K562 (cell line): ENCODE results near the gene CLN5. TPM values are rescaled to one million over a fixed set of nuclear protein-coding genes. Genes with fewer than 3 reads are reported as not detected.
A peak's percentile ranks its signal among the peaks of the same experiment; 100 is the strongest.

Experiments used
- BCLAF1 ChIP-seq, 2 experiments: fragments of 450-650 bp in 1 of 2; IDR thresholded peaks; 2 replicates each; pipeline ENCODE4 v1.6.1; 2011 to 2017; ENCODE audit warnings: low read depth in 2 of 2, antibody characterized with exemption in 1 of 2, borderline replicate concordance in 1 of 2, low read length in 1 of 2, mild to moderate bottlenecking in 1 of 2, mixed read lengths in 1 of 2; ENCODE audit not compliant: control insufficient read depth in 1 of 2
- CBFA2T2 ChIP-seq: fragments of 450-650 bp; conservative IDR thresholded peaks from 2 replicates; pipeline ENCODE4 v1.6.1; 2017; ENCODE audit warnings: mild to moderate bottlenecking
- KLF10 ChIP-seq: fragments of 250-450 bp; sonication (Bioruptor Pico); IDR thresholded peaks from 2 replicates; pipeline ENCODE4 v1.6.1; 2021; ENCODE audit warnings: matching md5 sums
- LEF1 ChIP-seq: fragments of 450-650 bp; IDR thresholded peaks from 2 replicates; pipeline ENCODE4 v1.6.1; 2016; ENCODE audit warnings: mild to moderate bottlenecking
- MNT ChIP-seq, 2 experiments: fragments of 450-650 bp; conservative IDR thresholded peaks; 2 replicates each; pipeline ENCODE4 v1.6.1; 2017; ENCODE audit warnings: mild to moderate bottlenecking in 2 of 2, moderate library complexity in 2 of 2
- MTA2 ChIP-seq: fragments of 450-650 bp; IDR thresholded peaks from 2 replicates; pipeline ENCODE4 v1.6.1; 2016; ENCODE audit warnings: low read depth
- PKNOX1 ChIP-seq: fragments of 450-650 bp; IDR thresholded peaks from 2 replicates; pipeline ENCODE4 v1.6.1; 2016
- POLR2AphosphoS2 ChIP-seq: IDR thresholded peaks from 2 replicates; pipeline ENCODE4 v1.6.1; 2012; ENCODE audit warnings: low read length, improper control_type of control experiment
- POU5F1 ChIP-seq: fragments of 150-350 bp; IDR thresholded peaks from 2 replicates; pipeline ENCODE4 v1.6.1; 2014; ENCODE audit warnings: borderline replicate concordance, low read length, low read depth, mild to moderate bottlenecking; ENCODE audit not compliant: partially characterized antibody
- ZBTB12 ChIP-seq: fragments of 250-450 bp; sonication (Bioruptor Pico); IDR thresholded peaks from 2 replicates; pipeline ENCODE4 v1.4.0; 2020
- ZBTB49 ChIP-seq: sonication (generic); formaldehyde crosslinking; IDR thresholded peaks from 2 replicates; pipeline ENCODE4 v1.8.0; 2022; ENCODE audit warnings: missing genetic modification reagents, mild to moderate bottlenecking, borderline replicate concordance
- ZC3H4 ChIP-seq: sonication (generic); formaldehyde crosslinking; IDR thresholded peaks from 2 replicates; pipeline ENCODE4 v1.9.0; 2021; ENCODE audit warnings: missing genetic modification reagents, borderline replicate concordance
- ZNF212 ChIP-seq: fragments of 450-650 bp; formaldehyde crosslinking; IDR thresholded peaks from 2 replicates; pipeline ENCODE4 v1.4.0; 2020; ENCODE audit warnings: mild to moderate bottlenecking
- ZNF3 ChIP-seq: fragments of 250-450 bp; sonication (Bioruptor Pico); IDR thresholded peaks from 2 replicates; pipeline ENCODE4 v1.5.0; 2021; ENCODE audit warnings: mild to moderate bottlenecking, moderate library complexity
- ZNF740 ChIP-seq, 3 experiments: fragments of 200-800 bp in 1 of 3; sonication (Bioruptor generic) in 1 of 3; sonication (generic) in 1 of 3; formaldehyde crosslinking in 1 of 3; IDR thresholded peaks; 2 replicates each; pipeline versions ENCODE4 v1.6.1 to v1.8.0; 2016 to 2022; ENCODE audit warnings: mild to moderate bottlenecking in 2 of 3, missing compliant biosample characterization in 2 of 3, missing genetic modification characterization in 2 of 3, missing genetic modification reagents in 1 of 3
- polyA plus RNA-seq, 8 experiments: library from polyadenylated mRNA; depleted of rRNA in 4 of 8; stranded (reverse) in 5 of 8; unstranded in 3 of 8; fragments of >200 nt; fragmentation: Nextera tagmentation in 2 of 8; fragmentation: Illumina TruSeq in 1 of 8; extraction: Ambion mirVana in 2 of 8; extraction: Trizol in 1 of 8; gene quantifications; 2 replicates each; pipeline versions ENCODE4 v1.2.1 to v1.2.3, GENCODE V29; 2011 to 2014; ENCODE audit warnings: inconsistent platforms in 1 of 8, missing spikeins in 1 of 8
- total RNA-seq, 7 experiments: library from RNA; depleted of rRNA in 6 of 7; stranded (reverse); fragments of >200 nt in 6 of 7; fragmentation: Illumina TruSeq in 2 of 7; extraction: Trizol in 2 of 7; gene quantifications; 2 replicates each; pipeline versions ENCODE4 v1.2.1 to v1.2.3, GENCODE V29; 2011 to 2021; ENCODE audit warnings: low replicate concordance in 1 of 7

Gene CLN5
- total and polyA plus RNA-seq, 9 of the 15 experiments (the other 6 are each of a cell fraction or from before 2014, with no cell fraction given), result 4.6 to 11.5 (median 7.2) TPM

GRCh38 chr13:76991796-76992547 lies at the start of gene CLN5 (continued):
- no peak for TF ChIP-seq ZBTB49 (CRISPR knock-in tag)
- no peak for TF ChIP-seq PKNOX1
- no peak for TF ChIP-seq BCLAF1 (IDR thresholded peaks at IDR 0.05; ENCODE audit: borderline replicate concordance in 1 of 2, control insufficient read depth in 1 of 2, low read depth in 2 of 2, low read length in 1 of 2)
- no peak for TF ChIP-seq POLR2AphosphoS2
- no peak for TF ChIP-seq ZNF3 (CRISPR knock-in tag)
- TF ChIP-seq ZBTB12 (CRISPR knock-in tag), result peak; percentile 88
- TF ChIP-seq MNT (conservative IDR thresholded peaks at IDR 0.05), result peak; percentile 46 to 71; a peak in 3 of 4 replicates
- no peak for TF ChIP-seq POU5F1
- TF ChIP-seq LEF1, result no peak
- TF ChIP-seq ZC3H4 (CRISPR knock-in tag), result no peak
- no peak for TF ChIP-seq CBFA2T2
- TF ChIP-seq ZNF212, result no peak
- TF ChIP-seq MTA2, result no peak
- TF ChIP-seq ZNF740 (CRISPR knock-in tag; IDR thresholded peaks at IDR 0.05), result no peak
- TF ChIP-seq ZNF740 (tag; IDR thresholded peaks at IDR 0.05), result no peak
- TF ChIP-seq KLF10 (CRISPR knock-in tag), result no peak
